Spleen (tissue), 11 donors: ENCODE results near the gene FAM222A. TPM values are rescaled to one million over a fixed set of nuclear protein-coding genes. Genes with fewer than 3 reads are reported as not detected.

Source experiments
- DNase-seq: peaks from one replicate; pipeline ENCODE4 v3.0.0-alpha.2; 2020
- H3K27ac ChIP-seq, 8 donors: fragments of 200-600 bp; sonication (generic) in 7 of 8; 1 replicate in 4 of 8; 2 replicates in 4 of 8; pipeline versions ENCODE4 v1.5.0 to v1.8.0; 2016 to 2021; ENCODE audit warnings: inconsistent platforms in 4 of 8, mild to moderate bottlenecking in 4 of 8, moderate library complexity in 1 of 8
- H3K27me3 ChIP-seq, 7 donors: fragments of 200-600 bp; sonication (generic) in 6 of 7; replicated peaks in 1 of 7; 1 replicate in 4 of 7; 2 replicates in 3 of 7; pipeline versions ENCODE4 v1.5.0 to v1.8.0; 2016 to 2021; ENCODE audit warnings: inconsistent platforms in 3 of 7, mild to moderate bottlenecking in 1 of 7
- H3K36me3 ChIP-seq, 6 donors: fragments of 200-600 bp; sonication (generic) in 5 of 6; 1 replicate in 4 of 6; 2 replicates in 2 of 6; pipeline versions ENCODE4 v1.5.0 to v1.8.0; 2016 to 2021; ENCODE audit warnings: inconsistent platforms in 2 of 6
- H3K4me1 ChIP-seq, 6 donors: fragments of 200-600 bp; sonication (generic) in 5 of 6; 1 replicate in 3 of 6; 2 replicates in 3 of 6; pipeline versions ENCODE4 v1.5.0 to v1.8.0; 2016 to 2021; ENCODE audit warnings: inconsistent platforms in 3 of 6
- H3K4me3 ChIP-seq, 8 donors: fragments of 200-600 bp; sonication (generic) in 7 of 8; 1 replicate in 4 of 8; 2 replicates in 4 of 8; pipeline versions ENCODE4 v1.5.0 to v1.8.0; 2016 to 2021; ENCODE audit warnings: inconsistent platforms in 4 of 8, mild to moderate bottlenecking in 4 of 8, moderate library complexity in 2 of 8
- H3K9me3 ChIP-seq, 8 donors: fragments of 200-600 bp; sonication (generic) in 7 of 8; 1 replicate in 4 of 8; 2 replicates in 4 of 8; pipeline versions ENCODE4 v1.5.0 to v1.8.0; 2016 to 2021; ENCODE audit warnings: inconsistent platforms in 4 of 8
- POLR2A ChIP-seq, 3 donors: fragments of 450-650 bp; IDR thresholded peaks; one replicate each; pipeline ENCODE4 v1.5.1; 2017; ENCODE audit warnings: antibody characterized with exemption in 3 of 3, mild to moderate bottlenecking in 1 of 3
- POLR2AphosphoS5 ChIP-seq, 3 donors: sonication (generic); formaldehyde crosslinking; IDR thresholded peaks; one replicate each; pipeline ENCODE4 v1.5.1; 2017; ENCODE audit warnings: antibody characterized with exemption in 3 of 3
- WGBS, 5 donors: extraction: QIAGEN DNeasy Blood & Tissue Kit in 3 of 5; methylation state at CpG; one replicate each; pipeline versions ENCODE4 v1.1.5 to v1.1.7; 2013 to 2018; 5-methylcytosine and 5-hydroxymethylcytosine counted together
- intact Hi-C: fragments of 100-400 bp; cut with DNase I; formaldehyde crosslinking; loops from one replicate; pipeline ENCODE4 v1.15.0; 2023; ENCODE audit warnings: low total_unique reads
- polyA plus RNA-seq, 3 donors: library from polyadenylated mRNA; stranded (reverse); fragments of 200-250 nt; gene quantifications; one replicate each; pipeline ENCODE4 v1.2.1, GENCODE V29; 2013
- total RNA-seq, 7 donors: library from RNA; depleted of rRNA in 3 of 7; stranded (reverse); fragments of >200 nt in 3 of 7; fragmentation: NEBNext Ultra II Directional in 4 of 7; extraction: Animal tissue kit (Norgen Biotek cat#: 25700) in 4 of 7; gene quantifications; one replicate each; pipeline versions ENCODE4 v1.1.0 to v1.2.1, GENCODE V29; 2016 to 2021
- TF ChIP-seq, protein P1 (sequence below), 11 experiments: fragments of 200-600 bp in 7 of 11; fragments of 450-650 bp in 4 of 11; sonication (generic) in 4 of 11; IDR thresholded peaks in 8 of 11; conservative IDR thresholded peaks in 3 of 11; 1 replicate in 7 of 11; 2 replicates in 4 of 11; pipeline versions ENCODE4 v1.4.0 to v1.8.0; 2016 to 2021; ENCODE audit warnings: antibody characterized with exemption in 11 of 11, inconsistent platforms in 4 of 11, mild to moderate bottlenecking in 1 of 11
- donor health status: healthy with polysubstance abuse.
- donor health status: DM: no; HTN: no; CAD: no; lungs with moderate emphysema.
- donor health status: DM: no; HTN: no; CAD: no.
- donor health status: Bipolar disorder and iron deficiency.
- donor health status: healthy.
- donor health status: DM: no; HTN: no; CAD: no.
- donor health status: DM: yes; HTN: yes; CAD: no.

The FAM222A gene
- total and polyA plus RNA-seq, 10 donors = 1.3 to 30.7 (median 16.8) TPM

DNA sequence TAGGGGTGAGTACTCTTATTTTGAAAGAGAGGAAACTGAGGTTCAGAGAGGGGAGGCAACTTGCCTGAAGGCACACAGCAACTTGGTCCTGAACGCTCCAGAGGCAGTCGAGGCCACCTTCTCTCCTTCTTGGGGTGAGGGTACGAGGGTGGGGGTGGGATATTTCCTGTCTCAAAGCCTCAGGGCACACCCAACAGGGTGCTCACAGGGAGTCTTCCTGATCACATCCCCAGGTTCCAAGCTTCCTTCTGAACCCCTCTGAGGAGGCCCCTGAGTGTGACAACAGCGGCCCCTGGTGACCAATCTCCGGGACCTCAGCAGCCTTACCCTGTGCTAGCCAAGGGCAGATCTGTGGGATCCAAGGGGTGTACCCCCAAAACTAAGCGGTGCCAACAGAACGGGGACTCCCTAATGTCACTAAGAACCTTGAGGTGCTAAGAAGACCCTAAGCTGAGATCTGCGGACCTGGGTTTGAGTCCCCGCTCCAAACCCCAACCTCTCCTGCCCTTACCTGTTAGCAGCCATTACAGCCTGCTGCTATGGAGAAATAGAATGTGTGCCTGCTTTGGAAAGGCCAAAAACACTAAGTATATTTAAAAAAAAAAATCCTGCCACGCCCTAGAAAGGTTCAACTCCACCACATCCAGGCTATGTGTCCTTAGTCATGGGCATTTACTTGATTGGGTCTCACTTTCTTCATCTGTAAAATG, 61.7 kb downstream of the FAM222A start:
- TF ChIP-seq, protein P1, sequence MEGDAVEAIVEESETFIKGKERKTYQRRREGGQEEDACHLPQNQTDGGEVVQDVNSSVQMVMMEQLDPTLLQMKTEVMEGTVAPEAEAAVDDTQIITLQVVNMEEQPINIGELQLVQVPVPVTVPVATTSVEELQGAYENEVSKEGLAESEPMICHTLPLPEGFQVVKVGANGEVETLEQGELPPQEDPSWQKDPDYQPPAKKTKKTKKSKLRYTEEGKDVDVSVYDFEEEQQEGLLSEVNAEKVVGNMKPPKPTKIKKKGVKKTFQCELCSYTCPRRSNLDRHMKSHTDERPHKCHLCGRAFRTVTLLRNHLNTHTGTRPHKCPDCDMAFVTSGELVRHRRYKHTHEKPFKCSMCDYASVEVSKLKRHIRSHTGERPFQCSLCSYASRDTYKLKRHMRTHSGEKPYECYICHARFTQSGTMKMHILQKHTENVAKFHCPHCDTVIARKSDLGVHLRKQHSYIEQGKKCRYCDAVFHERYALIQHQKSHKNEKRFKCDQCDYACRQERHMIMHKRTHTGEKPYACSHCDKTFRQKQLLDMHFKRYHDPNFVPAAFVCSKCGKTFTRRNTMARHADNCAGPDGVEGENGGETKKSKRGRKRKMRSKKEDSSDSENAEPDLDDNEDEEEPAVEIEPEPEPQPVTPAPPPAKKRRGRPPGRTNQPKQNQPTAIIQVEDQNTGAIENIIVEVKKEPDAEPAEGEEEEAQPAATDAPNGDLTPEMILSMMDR (IDR thresholded peaks at IDR 0.05 in 8 of 11, conservative IDR thresholded peaks at IDR 0.05 in 3 of 11) = peak; percentile 47 to 90 (median 80)
- TF ChIP-seq POLR2A (IDR thresholded peaks at IDR 0.05) (no peak), POLR2AphosphoS5 (IDR thresholded peaks at IDR 0.05) (peak in 2 of 3 donors; percentile 15 to 34)
- Histone ChIP-seq H3K27me3 (peaks cover 0 to 6% (median 0%) of the 10 kb centered on the region in 7 donors), H3K27ac (no peak overlapping the region), H3K9me3 (peaks cover 0 to 14% (median 11%) of the 10 kb centered on the region in 8 donors), H3K4me3 (no peak overlapping the region), H3K4me1 (peaks cover 0 to 41% (median 16%) of the 10 kb centered on the region in 6 donors), H3K36me3 (no peaks in the 10 kb centered on the region)
- peak; percentile 87 for DNase-seq
- intact Hi-C loops = loop anchor here (2.0 to 10.0 kb wide), 4 partner anchors 61 to 343 kb away; partner anchors contain the start of gene FAM222A
- 17 to 24% (median 21%) methylated on average over 8 to 10 of the region's 10 CpGs for WGBS, 5 donors

DNA sequence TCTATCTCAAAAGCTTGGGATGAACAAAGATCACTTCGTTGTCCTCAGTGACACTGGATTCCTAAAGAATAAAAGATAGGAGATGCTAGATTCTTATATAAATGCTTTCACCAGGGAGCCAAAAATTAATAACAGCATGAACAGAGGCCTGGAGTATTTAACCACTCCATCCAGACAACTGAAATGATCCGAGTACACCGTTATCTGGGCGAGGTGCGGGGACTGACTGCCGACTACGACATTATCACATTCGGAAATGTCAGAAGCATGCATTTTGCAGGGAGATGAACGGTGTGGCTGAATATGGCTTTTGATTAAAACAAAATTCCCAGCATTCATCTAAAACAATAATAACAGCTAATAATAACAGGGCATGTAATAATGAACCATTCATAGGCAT, 63.0 kb downstream of the FAM222A start:
- Histone ChIP-seq H3K27me3 (peaks cover 0 to 6% (median 0%) of the 10 kb centered on the region in 7 donors), H3K36me3 (no peaks in the 10 kb centered on the region), H3K27ac (no peak overlapping the region), H3K4me1 (peaks cover 0 to 34% (median 16%) of the 10 kb centered on the region in 6 donors), H3K4me3 (no peak overlapping the region), H3K9me3 (peaks cover 0 to 14% (median 11%) of the 10 kb centered on the region in 8 donors)
- intact Hi-C loops = loop anchor here (5.0 to 10.0 kb wide), 3 partner anchors 62 to 344 kb away; partner anchors contain the start of gene FAM222A
- TF ChIP-seq, protein P1 (IDR thresholded peaks at IDR 0.05 in 8 of 11, conservative IDR thresholded peaks at IDR 0.05 in 3 of 11) = no peak
- TF ChIP-seq POLR2AphosphoS5 (IDR thresholded peaks at IDR 0.05) = no peak
- TF ChIP-seq POLR2A (IDR thresholded peaks at IDR 0.05) = no peak
- DNase-seq = peak; percentile 4
- 83 to 91% (median 86%) methylated on average over 9 of the region's 9 CpGs for WGBS, 5 donors

DNA sequence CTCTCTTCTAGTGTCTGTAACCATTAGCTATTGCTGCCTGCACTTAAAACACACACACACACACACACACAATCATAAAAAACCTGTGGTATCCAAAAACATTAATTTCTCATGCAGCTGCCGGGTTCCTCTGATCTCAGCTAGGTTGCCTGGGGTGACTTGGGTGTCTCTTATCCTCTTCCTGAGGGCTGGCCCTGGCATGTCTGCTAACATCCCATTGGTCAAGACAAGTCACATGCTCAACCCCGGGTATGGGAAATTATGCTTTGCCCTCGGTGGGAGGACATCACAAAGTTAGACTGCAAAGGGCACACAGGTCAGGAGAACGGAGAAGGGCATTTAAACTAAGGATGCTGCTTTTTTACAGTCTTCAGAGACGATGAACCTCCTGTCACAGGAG, 63.9 kb downstream of the FAM222A start:
- peak; percentile 36 for DNase-seq
- intact Hi-C loops = loop anchor here (5.0 to 10.0 kb wide), 3 partner anchors 63 to 345 kb away; partner anchors contain the start of gene FAM222A
- 31 to 43% (median 38%) methylated on average over 5 of the region's 5 CpGs for WGBS, 5 donors

More for the DNA sequence above, 63.9 kb downstream of the FAM222A start:
- Histone ChIP-seq H3K36me3 (no peaks in the 10 kb centered on the region), H3K27me3 (peaks cover 0 to 6% (median 0%) of the 10 kb centered on the region in 7 donors), H3K4me3 (peak overlapping the region in 1 of 8 donors; percentile 7), H3K27ac (no peak overlapping the region), H3K9me3 (peaks cover 0 to 14% (median 11%) of the 10 kb centered on the region in 8 donors), H3K4me1 (peaks cover 0 to 28% (median 13%) of the 10 kb centered on the region in 6 donors)
- TF ChIP-seq, protein P1 (IDR thresholded peaks at IDR 0.05 in 8 of 11, conservative IDR thresholded peaks at IDR 0.05 in 3 of 11) = no peak
- no peak for TF ChIP-seq POLR2A (IDR thresholded peaks at IDR 0.05)
- TF ChIP-seq POLR2AphosphoS5 (IDR thresholded peaks at IDR 0.05) = peak in 1 of 3 donors; percentile 10
